Measurements from ENCODE around the gene OR10H3. TPM values are rescaled to one million over a fixed set of nuclear protein-coding genes. Genes with fewer than 3 reads are reported as not detected.
A peak's percentile ranks its signal among the peaks of the same experiment; 100 is the strongest.
"Not testable (repeated sequence)": the region's sequence is repeated elsewhere in the genome, so short reads cannot be mapped to it uniquely, and the experiment has no call there.

OR10H3 gene, protein sequence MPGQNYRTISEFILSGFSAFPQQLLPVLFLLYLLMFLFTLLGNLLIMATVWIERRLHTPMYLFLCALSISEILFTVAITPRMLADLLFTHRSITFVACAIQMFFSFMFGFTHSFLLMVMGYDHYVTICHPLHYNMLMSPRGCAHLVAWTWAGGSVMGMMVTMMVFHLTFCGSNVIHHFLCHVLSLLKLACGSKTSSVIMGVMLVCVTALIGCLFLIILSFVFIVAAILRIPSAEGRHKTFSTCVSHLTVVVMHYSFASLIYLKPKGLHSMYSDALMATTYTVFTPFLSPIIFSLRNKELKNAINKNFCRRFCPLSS
- not detected for polyA plus RNA-seq (2013, experiment 1 of 2; ENCODE audit: insufficient read length)
- not detected for polyA plus RNA-seq (2013, experiment 2 of 2; ENCODE audit: insufficient read length)

DNA sequence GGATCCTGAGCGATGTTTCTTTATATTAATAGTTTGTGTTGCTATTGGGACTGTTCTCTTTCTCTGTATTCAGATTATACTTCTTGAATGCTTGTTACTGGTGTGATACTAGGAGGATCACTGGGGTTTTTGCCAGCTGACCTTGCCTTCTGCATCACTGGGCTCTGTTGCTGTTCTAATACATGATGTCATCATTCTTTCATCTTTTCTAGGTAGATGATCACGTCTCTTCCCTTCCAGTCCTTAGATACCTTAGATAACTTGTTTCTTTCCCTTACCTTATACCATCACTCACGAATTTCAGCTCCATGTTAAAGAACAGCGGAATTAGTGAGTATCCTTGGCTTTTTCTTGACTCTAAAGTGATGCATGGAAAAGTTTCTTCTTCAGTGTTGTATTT, at the start of gene OR10H3:
Gene OR10H3 (plus strand): TSS at position 264 of the 400 bp plus-strand sequence. CDS start 3,408 bp downstream, outside the sequence.
- no peak for DNase-seq

DNA sequence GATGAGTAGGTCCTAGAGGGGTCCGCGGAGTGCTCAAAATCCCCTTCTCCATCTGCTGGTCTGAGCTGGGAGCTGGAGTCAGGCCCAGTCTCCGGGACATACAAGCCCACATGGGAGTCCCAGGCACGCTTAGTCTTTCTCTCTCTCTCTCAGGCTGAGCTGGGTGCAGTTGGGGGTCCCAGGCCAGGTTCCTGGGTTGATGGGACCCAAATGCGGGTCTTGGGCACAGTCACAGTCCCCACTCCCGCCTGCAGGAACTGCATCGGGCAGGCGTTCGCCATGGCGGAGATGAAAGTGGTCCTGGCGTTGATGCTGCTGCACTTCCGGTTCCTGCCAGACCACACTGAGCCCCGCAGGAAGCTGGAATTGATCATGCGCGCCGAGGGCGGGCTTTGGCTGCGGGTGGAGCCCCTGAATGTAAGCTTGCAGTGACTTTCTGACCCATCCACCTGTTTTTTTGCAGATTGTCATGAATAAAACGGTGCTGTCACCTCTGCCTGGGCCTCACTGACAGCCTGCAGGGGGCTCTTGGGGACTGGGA, 41.1 kb upstream of the OR10H3 start:
- no peak for DNase-seq

DNA sequence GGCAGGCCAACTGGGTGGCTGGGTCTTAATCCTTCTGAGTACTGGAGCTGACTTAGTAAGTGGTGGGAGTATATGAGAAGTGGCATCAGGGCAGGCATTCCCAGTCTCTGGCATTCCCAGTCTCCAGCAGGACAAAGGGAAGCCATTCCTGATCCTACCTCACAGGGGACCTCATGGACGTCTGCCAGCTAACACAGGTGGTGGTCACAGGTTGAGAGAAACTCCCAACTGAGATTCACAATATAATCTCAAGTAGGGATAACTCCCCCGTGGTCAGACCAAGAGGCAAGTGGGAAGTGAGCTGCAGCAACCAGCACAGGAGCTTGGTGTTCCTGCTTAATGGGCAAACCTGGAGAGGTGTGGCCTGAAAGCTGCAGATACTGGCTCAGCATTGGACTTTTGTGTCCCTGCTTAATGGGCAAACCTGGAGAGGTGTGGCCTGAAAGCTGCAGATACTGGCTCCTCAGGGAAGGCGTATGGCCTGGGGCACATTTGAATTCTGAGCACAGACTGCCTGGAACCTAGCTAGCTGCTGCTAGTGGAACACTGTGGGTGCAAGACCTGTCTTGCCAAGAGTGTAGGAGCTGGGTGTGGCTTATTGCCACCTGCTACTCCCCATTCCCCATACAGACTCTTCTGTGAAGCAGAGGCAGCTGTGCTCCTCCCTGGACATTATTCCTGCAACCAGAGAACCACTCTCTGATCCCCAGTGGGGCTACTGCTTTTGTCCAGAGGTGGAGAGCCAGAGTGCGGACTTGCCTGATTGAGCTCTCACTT, 35.8 kb upstream of the OR10H3 start:
- DNase-seq, result no peak

DNA sequence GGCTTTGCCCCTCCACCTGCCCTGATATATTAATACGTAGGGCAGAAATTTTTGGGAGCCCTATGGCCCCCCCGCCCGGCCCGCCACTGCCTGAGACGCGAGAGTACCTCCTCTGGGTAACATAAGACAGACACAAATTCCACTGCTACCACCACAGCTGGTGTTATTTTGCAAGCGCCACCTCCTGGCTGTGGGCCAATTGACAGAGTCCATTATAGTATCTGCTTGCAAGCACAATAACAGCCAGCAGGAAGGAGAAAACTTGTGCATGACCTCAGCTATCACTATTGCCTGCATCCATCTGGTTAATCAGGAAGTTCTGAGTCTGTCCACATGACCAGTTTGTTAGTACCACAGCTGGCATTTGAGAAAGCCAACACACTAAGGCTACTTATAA, 35.3 kb upstream of the OR10H3 start:
- DNase-seq, result peak; percentile 9

DNA sequence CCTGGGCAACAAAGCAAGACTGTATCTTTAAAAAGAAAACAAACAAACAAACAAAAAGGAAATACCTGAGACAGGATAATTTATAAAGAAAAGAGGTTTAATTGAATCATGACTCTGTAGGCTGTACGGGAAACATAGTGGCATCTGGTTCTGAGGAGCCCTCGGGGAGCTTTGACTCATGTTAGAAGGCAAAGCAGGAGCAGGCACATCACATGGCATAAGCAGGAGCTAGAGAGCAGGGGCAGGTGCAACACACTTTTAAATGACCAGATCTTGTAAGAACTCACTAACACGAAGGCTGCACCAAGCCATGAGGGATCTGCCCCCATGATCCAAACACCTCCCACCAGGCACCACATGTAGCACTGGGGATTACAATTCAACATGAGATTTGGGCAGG, 23.1 kb upstream of the OR10H3 start:
- DNase-seq, result no peak

DNA sequence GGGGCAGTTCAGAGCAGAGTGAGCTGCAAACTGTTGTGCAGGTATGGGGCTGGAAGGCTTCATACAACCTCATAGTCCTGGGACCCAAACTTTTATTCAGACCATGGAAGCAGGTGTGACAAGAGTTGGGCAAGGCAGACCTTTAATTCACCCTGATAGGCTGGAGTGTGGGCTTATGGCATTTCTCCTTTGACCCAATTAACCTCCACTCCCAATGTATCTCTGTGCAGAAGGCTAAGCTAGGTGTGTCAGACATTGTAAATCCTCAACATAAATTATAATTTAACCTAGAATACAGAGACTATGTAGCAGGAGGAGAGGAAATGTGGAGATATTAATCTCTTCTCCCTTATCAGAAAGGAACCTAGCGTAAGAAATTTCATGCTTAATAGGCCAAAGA, 22.1 kb upstream of the OR10H3 start:
- no peak for DNase-seq

DNA sequence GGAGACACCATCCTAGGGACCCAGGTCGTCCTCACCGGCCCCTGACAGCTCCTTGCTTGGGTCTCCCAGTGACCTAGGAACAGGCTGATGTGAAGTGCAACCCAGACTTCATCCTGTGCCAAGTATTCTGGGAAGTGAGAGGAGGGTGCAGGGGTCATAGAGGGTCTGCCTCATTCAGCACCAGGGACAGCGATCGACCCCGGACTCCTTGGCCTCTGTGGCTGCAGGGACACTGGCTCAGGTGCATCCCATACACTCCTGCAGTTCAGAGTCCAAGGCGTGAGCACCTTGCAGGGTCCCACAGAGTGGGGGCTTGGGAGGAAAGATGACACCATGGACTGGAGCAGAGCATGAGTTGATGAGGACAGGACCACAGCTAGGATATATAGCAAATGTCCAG, 20.0 kb upstream of the OR10H3 start:
- DNase-seq, result no peak

DNA sequence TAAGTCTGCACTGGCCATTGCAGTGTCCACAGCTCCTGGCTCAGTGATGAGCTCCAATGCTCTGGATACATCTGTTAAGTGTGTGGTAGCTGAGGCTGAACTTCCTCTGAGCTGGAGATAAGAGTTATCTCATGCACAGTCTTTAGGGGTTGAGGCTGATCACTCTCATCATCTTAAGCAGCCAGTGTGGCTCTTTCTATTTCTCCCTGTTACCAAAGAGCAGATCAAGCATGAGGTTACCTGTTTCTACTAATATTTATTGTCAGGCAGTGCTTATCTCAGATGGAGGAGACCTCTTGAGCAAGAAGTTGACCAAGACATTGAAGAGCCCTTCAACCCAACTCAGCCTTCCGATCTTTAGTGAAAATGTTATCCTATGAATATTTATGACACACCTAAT, 16.5 kb upstream of the OR10H3 start:
- DNase-seq, result no peak

DNA sequence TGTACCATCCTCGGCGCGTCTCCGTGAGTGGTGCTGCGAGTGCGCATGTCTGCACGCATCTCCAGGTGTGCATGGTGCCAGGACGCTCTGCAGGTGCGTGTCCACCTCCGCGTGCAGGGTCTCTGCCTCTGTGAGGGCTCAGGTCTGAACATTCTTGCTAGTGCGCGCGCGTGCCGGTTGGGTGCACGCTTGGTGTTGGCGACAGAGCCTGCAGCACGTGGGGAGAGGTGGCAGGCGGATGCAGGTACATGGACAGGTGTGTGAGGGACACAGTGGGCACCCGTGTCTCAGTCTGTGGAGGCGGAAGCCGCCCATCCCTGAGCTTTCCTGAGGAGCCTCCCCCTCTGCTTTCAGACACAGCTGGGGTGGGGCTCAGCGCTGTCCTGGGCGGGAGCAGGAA, 14.8 kb upstream of the OR10H3 start:
- DNase-seq, result no peak

DNA sequence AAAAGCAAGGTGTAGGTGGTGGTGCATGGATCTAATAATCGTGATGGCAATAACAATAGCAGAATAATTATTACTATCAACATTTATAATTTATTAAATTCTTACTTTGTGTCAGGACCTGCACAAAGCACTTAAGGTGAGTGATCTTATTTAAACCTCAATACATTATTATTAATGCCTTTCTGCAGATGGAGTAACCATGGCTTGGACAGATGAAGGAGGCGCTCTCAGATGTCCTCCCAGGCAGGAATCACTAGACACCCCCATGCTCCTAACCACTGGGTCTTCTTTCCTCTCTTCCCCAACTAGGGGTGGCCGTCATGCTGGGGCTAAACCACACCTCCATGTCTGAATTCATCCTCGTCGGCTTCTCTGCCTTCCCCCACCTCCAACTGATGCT, 10.1 kb upstream of the OR10H3 start, which contains the start of gene OR10H2:
Gene OR10H2 (plus strand): TSS at position 301 of the 400 bp plus-strand sequence. CDS start 20 bp downstream, at position 321.
- DNase-seq, result no peak

DNA sequence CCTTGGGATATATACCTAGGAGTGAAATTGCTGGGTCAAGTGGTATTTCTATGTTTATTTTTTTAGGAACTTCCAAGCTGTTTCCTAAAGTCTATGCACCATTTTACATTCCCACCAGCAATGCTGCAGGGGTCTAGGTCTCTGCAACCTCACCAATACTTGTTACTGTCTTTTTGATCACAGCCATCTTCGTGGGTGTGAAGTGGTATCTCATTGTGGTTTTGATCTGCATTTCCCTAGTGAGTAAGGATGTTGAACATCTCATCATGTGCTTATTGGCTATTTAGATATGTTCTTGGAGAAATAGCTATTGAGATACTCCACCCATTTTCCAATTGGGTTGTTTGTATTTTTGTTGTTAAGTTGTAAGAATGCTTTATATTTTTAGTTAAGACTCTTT, 7.2 kb upstream of the OR10H3 start:
- no peak for DNase-seq

DNA sequence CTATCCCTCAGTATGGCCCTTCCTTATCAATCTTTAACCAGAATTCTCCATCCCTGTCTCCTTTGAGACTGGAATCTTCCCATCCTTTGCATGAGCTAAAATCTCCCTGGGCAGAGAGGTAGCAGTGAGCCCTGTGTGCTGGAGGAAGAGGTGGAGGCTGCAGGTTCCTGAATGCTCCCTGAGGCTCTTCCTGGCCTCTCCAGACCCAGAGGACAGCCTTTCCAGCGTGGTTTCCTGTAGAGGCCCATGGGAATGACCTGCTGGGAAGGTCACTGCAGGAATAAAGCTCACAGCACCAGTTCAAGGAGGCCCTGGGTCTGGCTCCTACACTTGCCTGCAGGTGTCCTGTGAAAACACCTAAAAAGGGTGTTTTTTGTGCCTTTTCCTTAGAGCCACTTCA, 5.4 kb upstream of the OR10H3 start:
- no peak for DNase-seq

DNA sequence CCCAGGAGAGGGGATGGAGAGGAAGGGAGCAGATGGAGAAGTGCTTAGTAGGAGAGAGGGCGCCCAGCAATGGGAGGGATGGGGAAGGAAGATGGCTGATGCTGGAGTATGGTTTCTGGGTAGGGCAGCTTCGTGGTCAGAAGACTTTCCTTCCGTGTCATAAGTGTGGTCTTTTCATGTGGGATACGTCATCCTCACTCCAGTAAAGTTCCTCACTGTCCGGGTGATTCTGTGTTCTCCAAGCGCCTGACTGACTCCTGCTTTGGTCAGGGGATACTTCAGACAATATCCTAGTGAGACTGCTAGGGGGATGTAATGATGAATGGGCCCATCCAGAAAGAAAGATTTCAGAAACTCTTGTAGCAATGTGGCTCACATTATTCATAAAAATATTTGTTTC, 3.9 kb upstream of the OR10H3 start:
- DNase-seq, result no peak

DNA sequence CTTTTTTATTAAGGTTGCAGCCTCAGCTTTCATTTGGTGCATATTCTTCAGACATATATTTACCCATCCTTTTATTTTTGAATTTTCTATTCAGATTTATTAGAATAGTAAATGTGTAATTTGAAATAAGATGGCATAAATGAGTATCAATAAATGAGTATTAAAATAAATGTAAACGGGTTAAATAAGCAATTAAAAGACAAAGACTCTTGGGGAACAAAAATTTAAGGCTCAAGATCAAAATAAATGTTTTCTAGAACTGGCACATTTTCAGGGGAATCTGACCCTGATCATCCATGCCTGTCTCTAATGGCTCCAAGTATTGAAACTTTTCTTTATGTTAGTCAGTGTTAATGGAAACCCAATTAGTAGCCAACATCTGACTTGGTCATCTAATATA, 3.0 kb downstream of the OR10H3 start:
- no peak for DNase-seq

DNA sequence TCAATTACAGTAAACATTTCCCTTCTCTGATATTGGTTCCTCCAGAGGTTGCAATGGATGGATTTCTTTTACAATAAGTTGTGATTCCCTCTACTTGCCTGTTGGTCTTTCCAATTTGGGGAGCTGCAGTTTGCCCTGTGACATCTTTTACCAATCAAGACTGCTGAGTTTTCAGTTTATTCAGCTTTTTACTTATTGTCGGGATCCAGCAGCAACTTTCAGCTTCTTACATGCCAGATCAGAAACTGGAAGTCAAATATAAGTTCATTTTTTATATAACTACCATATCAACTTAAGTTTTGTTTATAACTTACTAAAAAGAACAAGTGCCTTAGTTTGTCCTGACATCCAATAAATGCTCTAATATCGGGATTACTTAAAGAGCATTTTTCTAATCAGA, 10.5 kb downstream of the OR10H3 start:
- no peak for DNase-seq

DNA sequence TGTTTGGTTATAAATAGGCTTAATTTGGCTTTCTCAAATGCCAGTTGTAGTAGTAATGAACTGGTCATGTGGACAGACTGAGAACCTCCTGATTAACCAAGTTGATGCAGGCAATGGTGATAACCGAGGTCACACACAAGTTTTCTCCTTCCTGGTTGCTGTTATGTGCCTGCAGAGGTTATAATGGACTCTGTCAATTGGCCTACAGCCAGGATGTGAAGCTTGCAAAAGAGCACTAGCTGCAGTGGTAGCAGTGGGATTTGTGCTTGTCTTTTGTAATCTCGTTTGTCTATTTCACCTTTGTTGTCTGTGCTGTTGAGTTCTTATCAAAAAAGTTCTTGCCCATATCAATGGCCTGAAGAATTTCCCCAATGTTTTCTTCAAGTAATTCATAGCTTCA, 20.6 kb downstream of the OR10H3 start:
- no peak for DNase-seq

DNA sequence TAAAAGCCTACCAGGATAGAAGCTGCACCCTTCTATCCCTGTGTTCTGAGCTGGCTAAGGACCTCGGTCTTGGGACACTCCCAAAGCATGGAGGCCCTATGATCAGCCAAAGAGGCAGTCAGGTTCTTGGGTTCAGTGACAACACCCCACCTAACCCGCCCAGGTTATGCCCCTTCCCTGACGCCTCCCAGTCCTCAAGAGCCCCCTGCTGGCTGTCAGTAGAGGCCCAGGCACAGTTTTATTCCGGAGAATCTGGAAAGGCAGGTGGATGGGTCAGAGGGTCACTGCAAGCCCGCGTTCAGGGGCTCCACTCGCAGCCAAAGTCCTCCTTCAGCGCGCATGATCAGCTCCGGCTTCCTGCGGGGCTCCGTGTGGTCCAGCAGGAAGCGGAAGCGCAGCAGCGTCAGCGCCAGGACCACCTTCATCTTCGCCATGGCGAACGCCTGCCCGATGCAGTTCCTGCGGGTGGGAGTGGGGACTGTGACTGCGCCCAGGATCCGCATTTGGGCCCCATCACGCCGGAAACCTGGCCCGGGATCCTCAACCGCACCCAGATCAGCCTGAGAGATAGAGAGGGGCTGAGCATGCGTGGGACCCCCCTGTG, 22.3 kb downstream of the OR10H3 start:
- no peak for DNase-seq

DNA sequence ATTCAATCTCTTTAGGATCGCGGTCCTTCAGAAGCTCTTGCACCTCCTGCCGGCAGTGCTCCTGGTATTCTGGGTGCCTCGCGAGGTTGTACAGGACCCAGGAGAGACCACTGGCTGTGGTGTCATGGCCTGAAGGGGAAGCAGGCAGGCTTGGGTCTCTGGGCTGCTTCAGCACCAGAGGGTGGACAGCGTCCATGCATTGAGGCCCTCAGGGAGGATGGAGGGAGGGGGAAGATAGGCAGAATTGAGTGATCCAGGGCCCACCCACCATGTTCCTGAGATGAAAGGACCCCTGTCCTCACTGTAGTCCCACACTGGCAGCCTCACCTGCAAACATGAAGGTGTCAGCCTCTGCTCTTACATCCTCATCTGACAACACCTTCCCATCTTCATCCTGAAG, 31.8 kb downstream of the OR10H3 start:
- no peak for DNase-seq

DNA sequence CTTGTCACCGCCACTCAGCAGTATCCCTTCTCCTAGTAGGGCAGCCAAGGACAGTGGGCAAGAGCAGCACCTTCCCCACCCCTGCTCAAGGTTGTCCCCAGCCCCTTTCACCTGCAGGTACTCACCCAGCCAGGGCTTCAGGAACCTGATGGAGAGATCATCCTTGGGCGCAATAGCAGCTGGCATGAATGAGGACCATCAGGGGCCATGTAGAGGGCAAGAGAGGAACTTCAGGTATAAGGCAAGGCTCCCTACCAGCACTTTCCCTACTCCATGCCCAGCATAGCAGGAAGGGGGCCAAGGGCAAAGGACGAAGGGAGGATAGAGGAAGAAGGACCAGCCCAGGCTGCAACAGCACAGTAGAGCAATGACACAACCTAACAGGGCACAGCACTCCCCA, 36.4 kb downstream of the OR10H3 start:
- not testable (repeated sequence) for DNase-seq

DNA sequence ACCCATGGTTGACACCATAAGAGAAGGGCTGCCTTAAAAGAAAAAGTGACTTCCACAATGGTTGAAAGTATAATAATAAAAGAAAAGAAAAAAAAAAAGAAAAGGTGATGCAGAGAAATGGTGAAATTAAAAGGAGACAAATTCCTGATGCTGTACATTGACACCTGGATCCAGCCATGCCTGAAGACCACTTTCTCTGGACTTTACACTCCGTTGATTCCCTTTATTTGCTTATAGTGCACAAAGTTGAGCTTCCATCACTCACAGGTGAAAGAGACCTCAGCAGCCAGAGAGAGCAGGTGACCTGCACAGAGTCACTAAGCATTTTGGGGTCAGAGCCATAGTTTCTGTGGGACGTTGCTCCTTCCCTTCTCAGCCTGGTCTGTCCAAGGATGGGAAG, 37.5 kb downstream of the OR10H3 start:
- DNase-seq, result no peak

DNA sequence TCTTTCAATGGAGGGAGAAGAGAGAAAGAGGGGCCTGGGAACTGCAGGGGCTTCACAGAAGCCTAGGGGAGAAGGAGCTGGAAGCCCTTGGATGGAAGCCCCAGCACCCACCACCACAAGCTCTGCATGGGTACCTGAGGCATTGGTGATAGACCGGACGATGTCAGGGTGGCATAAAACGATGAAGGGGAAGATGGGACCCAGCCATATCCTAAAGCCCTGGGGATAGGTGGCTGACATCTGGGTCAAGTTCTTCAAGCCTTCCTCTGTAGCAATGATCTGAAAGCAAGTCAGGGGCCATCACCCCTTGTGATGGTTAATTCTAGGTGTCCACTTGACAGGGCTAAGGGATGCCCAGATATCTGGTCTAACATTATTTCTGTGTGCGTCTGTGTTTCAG, 38.5 kb downstream of the OR10H3 start:
- DNase-seq, result no peak

DNA sequence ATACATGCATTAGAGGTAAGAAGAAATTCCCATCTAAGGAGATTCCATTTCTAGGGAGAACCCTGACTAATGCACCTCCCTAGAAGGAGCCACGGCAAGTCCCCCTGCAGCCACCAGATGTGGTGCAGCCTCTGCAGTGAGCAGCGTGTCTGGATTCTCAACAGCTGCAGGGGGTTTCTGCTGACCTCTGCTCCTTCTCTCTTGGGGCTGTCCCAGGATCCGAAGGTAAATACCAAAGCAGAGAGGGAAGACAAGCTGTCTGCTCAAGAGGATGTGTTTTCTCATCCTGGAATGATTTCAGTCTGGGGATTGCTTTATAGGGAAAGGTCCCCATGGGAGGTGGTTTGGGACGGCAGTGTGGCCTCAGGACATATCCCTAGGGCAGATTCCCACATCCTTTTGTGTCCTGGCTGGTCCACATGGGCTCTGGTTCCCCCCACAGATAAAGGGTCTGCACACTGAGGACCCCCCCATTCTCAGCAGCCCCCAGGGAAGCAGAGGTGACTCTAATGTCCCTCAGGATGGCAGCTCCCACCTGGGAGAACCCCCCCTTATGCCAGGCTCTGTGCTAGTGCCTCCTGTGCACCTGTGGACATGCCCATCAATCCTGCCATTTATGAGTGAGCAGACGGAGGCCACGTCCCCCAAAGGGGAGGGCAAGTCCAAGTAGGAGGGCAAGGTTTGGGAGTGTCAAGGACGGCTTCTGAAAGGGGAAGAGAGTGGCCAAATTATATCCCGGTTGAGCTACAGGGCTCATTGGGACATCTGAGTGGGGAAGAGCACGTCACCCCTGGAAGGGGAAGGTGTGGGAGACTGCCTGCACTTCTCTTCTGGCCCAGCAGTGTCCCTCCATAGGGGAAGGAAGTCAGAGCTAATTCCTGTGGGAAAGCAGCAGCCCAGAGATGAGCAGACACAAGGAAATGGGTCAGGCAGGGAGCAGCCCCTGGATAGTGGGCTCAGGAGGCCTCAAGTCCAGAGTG, 39.5 kb downstream of the OR10H3 start:
- no peak for DNase-seq
